ENCODE measurements around the gene HCFC1.

HCFC1 gene

DNA sequence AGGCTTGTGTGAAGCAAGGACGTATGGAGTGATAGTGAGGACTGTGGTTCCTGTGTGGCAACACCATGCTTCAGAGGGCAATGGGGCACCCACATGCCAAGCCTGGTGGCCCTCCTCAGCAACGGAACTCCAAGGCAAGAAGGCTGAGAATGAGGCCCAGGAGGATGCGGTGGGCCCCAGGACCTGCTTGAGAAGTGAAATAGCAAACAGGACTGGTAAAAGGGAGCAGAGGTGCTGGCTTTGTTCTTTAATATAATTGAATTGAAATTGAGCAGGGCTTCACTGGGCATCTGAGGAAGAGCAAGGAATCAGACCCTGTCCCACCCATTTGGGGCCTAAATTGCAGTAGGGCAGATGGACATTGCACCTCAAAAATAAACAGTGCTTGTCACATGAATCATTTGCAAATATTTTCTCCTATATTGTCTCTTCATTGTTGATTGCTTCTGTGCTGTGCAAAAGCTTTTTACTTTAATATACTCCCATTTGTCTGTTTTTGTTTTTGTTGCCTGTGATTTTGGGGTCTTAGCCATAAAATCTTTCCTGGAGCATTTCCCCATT lies 3.2 kb upstream of the HCFC1 start:
- in situ Hi-C loops (cut with HindIII; ENCODE audit: low sequenced_read_pairs): no loop called here

DNA sequence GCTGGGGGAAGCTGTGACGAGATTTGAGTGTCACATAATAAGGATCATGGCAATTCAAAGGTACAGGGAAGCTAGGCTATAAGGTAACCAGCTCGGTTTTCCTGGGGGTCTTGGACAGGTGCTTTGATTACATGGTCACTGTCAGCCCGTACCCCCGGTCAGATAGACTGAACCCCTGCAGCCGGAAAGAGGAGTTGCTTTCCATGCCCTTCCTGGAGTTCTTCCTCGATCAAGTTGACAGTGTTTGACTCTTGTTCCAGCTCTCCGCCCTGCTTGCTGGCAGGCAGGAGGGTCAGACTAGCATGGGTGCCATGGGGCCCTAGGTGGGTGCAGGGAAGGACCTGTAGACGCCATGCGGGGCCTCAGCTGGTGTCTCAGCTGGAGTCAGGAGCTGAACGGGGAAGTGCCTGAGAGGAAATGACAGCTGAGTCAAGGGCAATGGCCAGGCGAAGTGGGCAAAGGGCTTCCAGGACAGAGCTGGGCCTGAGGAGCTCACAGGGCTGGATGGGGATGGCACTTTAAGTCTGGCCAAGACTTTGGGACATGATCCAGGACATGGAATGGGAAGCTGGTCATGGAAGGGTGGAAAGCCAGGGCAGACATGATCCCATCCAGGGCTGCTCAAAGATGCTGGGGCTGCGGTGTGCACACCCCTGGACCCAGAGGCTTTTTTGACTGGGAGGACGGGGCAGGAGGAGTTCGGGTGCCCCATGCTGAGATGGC lies 2.5 kb upstream of the HCFC1 start:
- in situ Hi-C loops (cut with HindIII; ENCODE audit: low sequenced_read_pairs): no loop called here

DNA sequence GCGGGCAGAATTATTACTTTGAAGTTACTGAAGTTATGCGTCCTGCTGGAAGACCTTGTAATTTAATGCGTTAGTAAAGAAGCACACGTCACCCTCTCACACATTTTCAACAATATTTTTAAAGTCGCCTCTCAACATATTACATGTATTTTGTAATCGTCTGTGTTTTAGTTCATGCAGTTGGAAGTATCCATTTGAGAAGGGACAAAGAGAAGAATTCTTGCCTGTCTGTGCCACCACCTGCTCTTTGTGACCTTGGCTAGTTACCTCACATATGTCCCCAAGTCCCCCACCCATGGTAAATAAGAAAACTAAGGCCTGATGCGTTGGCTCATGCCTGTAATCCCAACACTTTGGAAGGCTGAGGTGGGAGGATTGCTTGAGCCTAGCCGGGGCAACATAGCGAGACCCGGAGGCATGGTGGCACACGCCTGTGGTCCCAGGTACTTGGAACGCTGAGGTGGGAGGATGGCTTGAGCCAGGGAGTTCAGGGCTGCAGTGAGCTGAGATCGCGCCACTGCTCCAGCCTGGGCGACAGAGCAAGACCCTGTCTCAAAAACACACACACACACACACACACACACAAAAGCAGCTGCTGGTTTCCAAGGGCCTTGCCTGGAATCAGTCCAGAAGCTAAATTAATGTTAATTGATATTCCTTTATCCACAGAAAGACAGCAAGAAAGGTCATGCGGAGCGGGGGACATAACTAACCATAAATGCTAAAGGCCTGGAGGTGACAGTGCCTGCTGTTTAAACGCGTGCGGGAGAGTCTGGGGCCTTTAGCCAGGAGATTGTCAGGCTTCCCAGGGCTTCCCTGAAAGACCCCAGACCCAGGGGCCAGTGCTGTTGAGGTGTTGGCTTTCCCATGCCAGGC lies 1.7 kb upstream of the HCFC1 start:
- in situ Hi-C loops (cut with HindIII; ENCODE audit: low sequenced_read_pairs): no loop called here

DNA sequence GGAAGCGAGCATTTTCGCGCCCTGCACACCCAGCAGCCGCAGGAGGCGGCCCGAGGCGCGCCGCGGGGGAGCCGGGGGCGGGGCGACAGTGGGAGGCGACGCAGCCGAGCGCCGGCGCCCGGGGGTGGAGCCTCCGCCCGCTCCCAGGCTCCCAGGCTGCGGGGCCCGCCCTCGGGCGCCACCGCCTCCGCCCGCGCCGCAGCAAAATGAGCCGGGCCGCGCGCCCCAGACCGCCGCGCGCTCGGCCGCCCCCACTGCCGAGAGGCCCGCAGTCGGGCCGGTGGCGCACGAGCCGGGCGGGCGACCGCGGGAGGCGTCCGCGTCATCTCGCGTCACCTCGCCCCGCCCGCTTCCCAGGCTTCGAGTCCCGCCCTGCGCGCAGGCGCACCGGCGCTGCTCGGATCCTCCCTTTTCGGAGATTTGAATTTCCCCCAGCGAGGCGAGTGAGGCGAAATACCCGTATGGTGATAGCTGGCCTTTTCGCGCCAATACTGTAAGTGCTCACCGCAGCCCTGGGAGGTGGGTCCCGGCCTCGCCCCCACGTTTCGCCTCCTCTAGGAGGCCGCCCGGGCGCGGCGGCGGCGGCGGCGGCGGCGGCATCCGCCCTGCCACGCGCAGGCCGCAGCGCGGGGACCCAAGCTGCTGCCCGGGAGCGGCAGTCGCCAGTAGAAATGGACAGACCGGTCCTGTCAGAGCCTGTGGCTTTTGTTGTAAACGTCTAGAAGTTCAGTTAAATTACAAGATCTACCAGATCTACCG lies 929 bp upstream of the HCFC1 start, which contains the start of gene TMEM187:
Gene TMEM187, plus strand, starts transcription at position 387 of the 759 bp plus-strand sequence. CDS start 9,309 bp downstream, outside the sequence.
- in situ Hi-C loops (cut with HindIII; ENCODE audit: low sequenced_read_pairs): no loop called here

DNA sequence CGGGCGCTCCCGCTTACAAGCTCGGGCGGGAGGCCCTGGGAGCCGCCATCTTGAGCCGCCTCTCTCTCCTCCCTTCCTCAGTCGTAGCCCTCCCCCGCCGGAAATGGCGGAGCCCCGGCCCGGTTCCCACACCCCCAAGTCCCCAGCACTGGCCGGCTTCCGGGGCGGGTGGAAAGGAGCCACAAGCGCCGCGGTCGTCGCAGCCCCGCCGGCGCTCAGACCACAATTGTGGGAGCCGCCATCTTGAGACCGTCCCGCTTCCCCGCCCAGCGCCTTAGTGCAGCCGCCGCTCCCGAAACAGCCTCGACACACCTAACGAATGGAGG lies 531 bp downstream of the HCFC1 start:
- in situ Hi-C loops (cut with HindIII; ENCODE audit: low sequenced_read_pairs): no loop called here

DNA sequence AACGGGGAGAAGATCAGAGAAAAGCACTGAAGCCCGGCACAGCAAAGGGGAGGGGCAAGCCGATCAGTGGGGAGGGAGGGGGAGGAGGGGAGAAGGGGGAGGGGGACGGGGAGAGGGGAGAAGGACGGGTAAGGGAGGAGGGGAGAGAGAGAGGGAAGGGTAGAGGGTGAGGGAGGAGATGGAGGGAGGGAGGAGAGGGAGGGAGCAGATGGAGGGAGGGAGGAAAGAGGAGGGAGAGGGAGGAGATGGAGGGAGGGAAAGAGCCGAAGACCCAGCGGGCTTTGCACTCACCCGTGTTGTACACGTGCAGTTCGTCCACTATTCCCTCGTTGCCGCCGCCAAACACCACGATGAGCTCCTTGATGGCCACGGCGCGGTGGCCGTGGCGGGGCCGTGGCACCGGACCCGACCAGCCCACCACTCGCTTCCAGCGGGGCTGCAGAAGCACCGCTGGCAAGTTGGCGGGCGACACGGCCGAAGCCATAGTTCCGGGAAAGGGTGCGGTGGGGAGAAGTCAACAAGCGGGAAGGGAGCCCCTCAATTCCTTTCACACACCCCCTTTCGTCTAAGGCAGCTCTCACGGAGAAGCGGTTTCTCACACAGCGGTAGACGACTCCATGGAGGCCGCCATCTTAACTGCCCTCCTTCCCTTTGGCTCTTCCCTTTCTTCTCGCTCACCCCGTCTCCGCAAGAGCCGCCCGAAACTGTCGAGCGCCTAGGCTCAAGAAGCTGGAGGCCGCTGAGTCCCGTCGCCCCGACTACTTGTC lies 1.1 kb downstream of the HCFC1 start:
- in situ Hi-C loops (cut with HindIII; ENCODE audit: low sequenced_read_pairs): no loop called here

DNA sequence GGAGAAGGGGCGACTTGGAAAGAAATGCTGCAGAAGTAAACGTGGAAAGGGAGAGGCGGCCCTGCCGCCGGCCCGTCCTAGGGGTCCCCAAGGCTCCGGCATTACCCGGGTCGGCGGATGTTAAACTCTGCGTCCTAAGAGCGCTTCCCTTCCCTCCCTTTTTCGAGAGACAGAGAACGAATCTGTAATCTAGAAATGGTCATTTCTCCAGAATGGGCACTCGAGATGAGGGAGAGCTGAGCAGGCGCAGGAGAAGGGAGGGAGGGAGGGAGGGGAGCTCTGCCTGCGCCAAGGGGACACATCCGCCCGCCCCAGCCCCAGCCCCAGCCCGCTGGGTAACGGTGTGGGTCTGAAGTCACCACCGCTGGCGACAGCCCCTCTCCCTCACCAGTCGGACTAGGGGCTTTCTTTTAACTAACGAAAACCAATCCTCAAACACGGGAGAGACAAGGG lies 1.7 kb downstream of the HCFC1 start:
- in situ Hi-C loops (cut with HindIII; ENCODE audit: low sequenced_read_pairs): no loop called here

DNA sequence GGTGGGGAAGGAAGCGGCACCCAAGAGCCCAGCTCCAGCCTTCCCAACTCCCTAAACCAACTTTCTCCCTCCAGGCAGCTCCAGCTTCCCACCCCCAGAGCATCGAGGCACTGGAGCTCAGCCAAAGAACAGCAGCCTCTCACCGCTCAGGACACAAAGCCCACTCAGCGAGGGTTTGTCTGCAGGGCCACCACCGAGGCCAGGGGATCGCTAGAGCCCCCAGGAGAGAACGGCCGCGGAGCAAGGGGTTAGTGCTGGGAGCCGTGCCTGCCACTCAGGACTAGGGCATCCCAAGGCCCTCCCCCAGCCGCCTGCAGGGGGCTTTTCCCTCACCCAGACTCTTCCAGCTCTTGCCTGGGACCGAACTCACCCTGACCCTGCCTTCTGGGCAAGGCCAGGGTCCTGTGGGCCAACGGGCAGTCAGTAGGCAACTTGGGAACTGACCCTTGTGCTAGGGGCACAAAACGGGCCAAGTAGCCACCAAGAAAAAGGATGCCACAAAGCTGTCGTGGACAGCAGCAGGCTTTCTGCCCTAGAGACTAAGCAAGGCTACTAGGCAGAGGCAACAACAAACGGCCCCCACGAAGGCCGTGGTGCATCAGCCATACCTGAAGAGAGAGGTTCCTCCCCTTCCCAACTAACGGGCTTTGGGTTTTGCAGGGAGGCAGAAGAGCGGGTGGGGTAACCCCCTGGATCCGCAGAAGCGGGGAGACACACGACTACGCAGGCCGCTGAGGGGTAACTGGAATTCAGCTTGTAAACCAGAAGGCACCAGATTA lies 2.3 kb downstream of the HCFC1 start:
- in situ Hi-C loops (cut with HindIII; ENCODE audit: low sequenced_read_pairs): no loop called here

DNA sequence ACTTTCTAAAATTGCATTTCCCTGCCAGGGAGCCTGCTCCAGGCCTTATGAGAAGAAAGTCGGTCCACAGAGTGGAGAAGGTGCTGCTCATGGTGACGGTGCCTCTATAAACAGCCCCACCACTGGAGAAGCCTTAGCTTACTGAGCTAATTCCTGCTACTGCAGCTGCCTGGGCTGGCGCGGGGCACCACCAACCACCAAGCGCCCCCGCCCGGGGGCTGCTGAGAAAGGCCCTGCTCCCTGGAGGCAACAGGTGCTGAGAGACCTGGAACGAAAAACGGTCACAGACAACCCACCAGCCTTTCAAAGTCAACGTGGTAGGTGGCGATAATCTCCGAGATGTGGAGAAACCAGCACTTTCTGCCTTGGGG lies 2.9 kb downstream of the HCFC1 start:
- in situ Hi-C loops (cut with HindIII; ENCODE audit: low sequenced_read_pairs): no loop called here

DNA sequence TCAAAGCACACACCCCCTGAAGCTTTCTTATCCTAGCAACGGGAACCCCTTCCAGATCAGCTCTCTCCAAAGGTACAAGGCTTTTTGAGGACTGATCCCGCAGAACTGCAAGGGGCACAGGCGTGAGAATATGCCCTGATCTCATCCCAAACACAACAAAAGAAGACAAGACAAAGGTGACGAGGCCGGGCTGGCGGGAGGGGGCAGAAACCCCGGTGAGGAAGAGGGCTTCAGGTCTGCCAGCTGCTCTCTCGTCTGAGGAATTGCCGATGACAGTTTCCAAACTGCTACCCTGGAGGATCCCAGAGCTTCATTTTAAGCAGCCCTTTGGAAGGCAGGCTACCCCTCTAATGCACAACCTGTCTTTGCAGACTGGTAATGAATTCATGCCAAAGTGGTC lies 3.4 kb downstream of the HCFC1 start:
- in situ Hi-C loops (cut with HindIII; ENCODE audit: low sequenced_read_pairs): no loop called here

DNA sequence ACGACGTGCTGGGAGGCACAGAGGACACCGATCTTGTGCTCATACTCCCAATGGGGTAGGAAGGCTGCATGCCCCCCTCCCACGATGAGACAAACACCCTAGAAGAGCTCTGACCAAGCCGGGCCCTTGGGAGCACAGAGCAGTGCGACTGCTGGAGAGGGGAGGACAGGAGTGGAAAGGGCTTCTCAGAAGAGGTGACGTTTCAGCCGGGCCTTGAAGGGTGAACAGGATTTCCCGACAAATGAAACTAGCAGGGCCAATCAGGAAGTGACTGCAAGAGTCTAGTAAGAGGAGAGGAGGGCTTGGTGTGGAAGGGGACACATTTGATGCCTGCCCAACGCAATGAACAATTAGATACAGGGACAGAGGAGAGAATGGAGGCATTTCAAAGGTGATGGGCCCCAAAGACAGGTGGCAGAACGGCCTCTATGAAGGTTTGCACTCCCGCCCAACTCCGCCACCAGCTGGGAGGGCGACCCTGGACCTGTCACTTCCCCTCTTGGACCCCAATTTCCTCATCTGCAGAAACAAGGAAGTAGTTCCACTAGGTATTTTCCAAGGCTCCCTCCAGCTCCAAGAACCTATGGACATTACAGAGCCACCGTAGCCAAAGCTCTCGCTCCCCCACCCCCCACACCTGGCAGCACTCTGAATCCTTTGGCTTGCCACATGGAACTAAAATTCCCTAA lies 3.9 kb downstream of the HCFC1 start:
- in situ Hi-C loops (cut with HindIII; ENCODE audit: low sequenced_read_pairs): no loop called here

DNA sequence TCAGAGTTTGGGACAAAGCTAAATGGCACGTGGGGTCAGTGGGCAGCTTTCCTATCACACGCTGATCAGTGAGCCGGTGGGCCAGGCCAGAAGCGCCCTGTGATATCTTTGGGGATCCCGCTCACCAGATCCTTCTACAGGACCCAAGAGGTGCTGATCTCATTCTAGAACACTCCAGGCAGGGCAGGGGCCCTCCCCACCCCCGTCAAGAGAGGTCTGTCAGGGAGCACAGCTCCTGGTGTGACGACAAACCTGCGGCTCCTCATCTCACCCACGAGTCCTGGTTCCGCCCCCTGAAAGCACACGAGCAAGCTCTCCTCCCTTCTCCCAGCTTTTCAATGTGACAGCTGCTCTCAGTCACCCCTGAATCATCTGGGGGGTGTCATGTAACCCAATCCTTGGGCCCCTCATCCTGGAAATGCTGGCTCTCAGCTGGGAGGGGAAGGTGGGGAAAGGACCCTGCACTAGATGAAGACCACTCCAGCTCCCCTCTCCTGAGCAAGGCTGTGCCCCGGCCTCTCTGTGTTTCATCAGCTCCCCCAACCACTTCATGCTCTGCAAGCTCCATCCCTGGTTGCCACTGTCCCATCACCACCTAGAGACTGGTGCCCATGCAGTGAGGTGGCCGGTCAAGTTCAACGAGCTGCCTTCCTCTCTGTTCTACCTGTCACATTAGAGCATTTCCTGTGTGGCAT lies 4.6 kb downstream of the HCFC1 start:
- in situ Hi-C loops (cut with HindIII; ENCODE audit: low sequenced_read_pairs): no loop called here

DNA sequence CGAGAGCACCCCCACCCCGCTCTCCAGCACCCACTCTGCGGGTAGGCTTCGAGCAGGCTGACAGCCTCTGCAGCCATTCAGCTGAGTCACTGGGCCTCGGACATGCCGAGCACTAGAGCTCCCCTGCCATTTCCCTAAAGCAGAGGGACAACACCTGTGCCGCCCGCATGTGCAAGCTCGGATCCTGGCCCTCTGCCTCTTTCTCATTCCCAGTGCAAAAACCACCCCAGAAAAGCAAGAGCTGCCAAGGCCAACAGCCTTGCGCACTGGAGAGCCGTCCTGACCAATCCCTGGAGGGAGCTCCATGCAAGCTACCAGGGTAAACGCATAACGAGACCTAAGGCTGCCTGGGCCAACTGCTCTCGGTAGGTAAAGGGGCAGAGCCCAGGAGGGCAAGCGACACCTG lies 5.3 kb downstream of the HCFC1 start:
- in situ Hi-C loops (cut with HindIII; ENCODE audit: low sequenced_read_pairs): no loop called here

DNA sequence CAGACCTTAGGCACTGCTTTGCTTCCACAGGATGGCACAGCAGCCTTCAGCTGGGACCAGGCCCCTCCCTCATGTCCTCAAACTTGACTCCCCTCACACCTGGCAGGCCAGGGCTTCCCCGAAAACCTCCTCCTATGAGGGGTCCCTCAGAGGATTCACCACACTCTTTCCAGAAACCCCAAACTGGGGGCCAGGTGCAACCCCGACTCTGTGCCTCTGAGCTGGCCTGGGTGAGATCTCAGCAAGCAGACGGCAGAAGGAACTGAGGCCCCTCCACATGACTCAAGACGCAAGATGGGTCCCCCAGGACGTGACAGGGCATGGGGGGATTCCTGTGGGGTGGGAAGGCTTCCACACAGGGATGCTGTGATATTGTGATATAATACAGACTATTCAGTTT lies 6.2 kb downstream of the HCFC1 start:
- in situ Hi-C loops (cut with HindIII; ENCODE audit: low sequenced_read_pairs): no loop called here

DNA sequence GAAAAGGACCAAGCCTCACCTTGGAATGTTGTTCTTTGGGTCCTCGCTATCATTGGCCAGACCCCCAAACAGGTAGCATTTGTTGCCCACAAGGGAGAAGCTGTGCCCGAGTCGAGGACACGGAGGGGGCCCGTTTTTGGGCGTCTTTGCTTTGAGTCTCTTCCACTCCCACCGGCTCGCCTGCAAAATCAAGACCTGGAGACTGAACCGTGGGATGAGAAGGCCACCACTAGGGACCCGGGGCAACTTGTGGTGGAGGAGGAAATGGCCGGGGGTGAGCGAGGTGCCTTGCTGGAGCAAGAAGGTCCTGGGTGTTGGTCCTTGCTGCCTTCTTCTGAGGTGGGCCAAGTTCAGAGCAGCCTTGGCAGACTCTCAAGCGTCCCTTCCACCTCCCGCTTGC lies 7.5 kb downstream of the HCFC1 start:
- in situ Hi-C loops (cut with HindIII; ENCODE audit: low sequenced_read_pairs): no loop called here

DNA sequence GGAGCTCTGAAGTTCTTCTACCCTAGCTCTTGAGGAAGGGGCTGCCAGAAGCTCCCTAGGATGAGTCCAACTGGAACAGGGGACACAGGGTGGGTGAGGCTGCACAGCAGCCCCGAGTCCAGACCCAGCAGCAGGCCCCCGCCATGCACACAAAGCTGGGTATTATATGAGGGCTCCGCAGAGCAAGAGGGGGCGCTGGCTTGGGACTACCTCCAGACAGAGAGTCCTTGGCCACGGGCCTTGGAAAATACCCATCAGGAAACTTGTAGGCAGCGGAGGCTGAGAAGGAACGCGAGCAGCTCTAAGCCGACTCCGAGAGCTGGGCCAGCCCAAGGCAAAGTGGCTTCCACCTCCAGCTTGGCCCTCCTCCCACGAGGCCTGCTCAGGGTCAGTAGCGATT lies 8.1 kb downstream of the HCFC1 start:
- in situ Hi-C loops (cut with HindIII; ENCODE audit: low sequenced_read_pairs): no loop called here

DNA sequence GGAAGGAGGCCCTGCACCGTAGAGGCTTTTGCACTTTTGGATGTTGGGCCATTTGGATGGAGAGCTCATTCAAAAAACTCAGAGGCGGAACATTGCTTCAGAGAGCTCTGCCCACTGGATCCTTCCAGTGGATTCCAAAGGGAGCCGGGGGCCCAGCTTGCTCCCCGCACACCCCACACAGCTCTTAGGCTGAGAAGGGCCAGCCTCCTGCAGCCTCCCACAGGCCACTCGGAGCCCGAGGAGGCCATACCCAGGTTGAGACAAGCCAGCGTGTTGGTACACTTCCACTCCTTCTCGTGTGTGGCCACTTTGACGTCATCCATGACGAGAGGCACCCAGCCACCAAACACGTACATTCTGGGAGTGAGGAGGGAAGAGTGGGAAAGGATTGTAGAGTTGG lies 10.3 kb downstream of the HCFC1 start:
- in situ Hi-C loops (cut with HindIII; ENCODE audit: low sequenced_read_pairs): no loop called here

DNA sequence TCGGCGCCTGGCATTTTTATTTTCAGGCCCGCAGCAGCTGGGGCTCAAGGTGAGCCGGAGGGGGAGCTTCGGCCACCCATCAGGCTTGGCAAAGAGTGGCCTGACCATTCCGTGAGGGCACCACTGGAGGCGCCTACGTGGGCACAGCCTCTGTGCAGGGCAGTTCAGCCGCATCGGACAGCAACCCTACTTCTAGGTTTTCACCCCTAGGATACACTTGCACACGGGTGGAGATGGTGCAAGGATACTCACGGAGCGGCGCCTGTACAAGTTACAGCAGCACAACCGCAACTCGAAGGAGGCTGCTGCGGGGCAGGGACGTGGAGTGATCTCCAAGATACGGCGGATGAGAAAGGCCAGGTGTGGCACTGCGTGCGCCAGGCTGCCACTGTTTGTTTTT lies 10.8 kb downstream of the HCFC1 start:
- in situ Hi-C loops (cut with HindIII; ENCODE audit: low sequenced_read_pairs): no loop called here

DNA sequence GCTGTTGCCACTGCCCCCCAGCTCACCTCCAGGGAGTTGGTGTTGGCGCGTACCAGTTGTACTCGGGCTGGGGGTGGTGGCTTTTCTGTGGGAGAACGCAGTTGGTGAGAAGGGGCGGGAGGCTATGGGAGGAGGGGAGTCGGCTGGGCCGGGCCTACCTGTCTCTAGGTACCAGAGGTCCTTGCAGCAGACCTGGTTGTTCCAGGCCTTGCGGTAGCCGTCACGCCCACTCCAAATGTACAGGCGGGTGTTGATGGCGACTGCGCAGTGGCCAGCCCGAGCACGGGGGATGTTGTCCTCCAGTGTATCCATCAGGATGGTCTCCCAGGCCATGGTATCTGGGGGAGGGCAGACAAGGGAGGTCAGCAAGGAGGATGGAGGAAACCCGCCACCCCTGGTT lies 11.5 kb downstream of the HCFC1 start:
- in situ Hi-C loops (cut with HindIII; ENCODE audit: low sequenced_read_pairs): no loop called here
